A549 (cell line): ENCODE data around the gene ANXA2. TPM values are rescaled to one million over a fixed set of nuclear protein-coding genes. Genes with fewer than 3 reads are reported as not detected.

Experiments
- CHD2 ChIP-seq: fragments of 150-350 bp; IDR thresholded peaks from 2 replicates; pipeline ENCODE4 v1.6.1; 2014; ENCODE audit warnings: low read length; ENCODE audit not compliant: partially characterized antibody
- CHD4 ChIP-seq: fragments of 200-600 bp; sonication (generic); IDR thresholded peaks from 2 replicates; pipeline ENCODE4 v1.6.1; 2016; ENCODE audit warnings: antibody characterized with exemption, mild to moderate bottlenecking, borderline replicate concordance
- EHF ChIP-seq: fragments of 250-450 bp; sonication (Bioruptor Pico); IDR thresholded peaks from 2 replicates; pipeline ENCODE4 v1.5.0; 2020; ENCODE audit warnings: mild to moderate bottlenecking
- EHMT2 ChIP-seq: fragments of 200-600 bp; sonication (generic); IDR thresholded peaks from 2 replicates; pipeline ENCODE4 v1.6.1; 2016; ENCODE audit warnings: antibody characterized with exemption, low read depth, mild to moderate bottlenecking, moderate library complexity
- ESRRA ChIP-seq: fragments of 150-350 bp; IDR thresholded peaks from 2 replicates; pipeline ENCODE4 v1.6.1; 2014; ENCODE audit warnings: mild to moderate bottlenecking, low read length, borderline replicate concordance
- FOSB ChIP-seq: fragments of 250-450 bp; sonication (Bioruptor Pico); IDR thresholded peaks from 2 replicates; pipeline ENCODE4 v1.5.0; 2020; ENCODE audit warnings: mild to moderate bottlenecking, moderate library complexity
- FOXS1 ChIP-seq: fragments of 250-450 bp; sonication (Bioruptor Pico); IDR thresholded peaks from 2 replicates; pipeline ENCODE4 v1.5.0; 2020; ENCODE audit warnings: mild to moderate bottlenecking, moderate library complexity
- GATA3 ChIP-seq: IDR thresholded peaks from 2 replicates; pipeline ENCODE4 v1.6.1; 2012; ENCODE audit warnings: borderline replicate concordance
- HEYL ChIP-seq: fragments of 250-450 bp; sonication (Bioruptor Pico); IDR thresholded peaks from 2 replicates; pipeline ENCODE4 v1.8.0; 2021; ENCODE audit warnings: mild to moderate bottlenecking, moderate library complexity
- HOXB13 ChIP-seq: fragments of 250-450 bp; sonication (Bioruptor Pico); IDR thresholded peaks from 2 replicates; pipeline ENCODE4 v1.5.0; 2020; ENCODE audit warnings: low read depth, mild to moderate bottlenecking, moderate library complexity
- HOXB5 ChIP-seq: fragments of 250-450 bp; sonication (Bioruptor Pico); IDR thresholded peaks from 2 replicates; pipeline ENCODE4 v1.5.0; 2020; ENCODE audit warnings: mild to moderate bottlenecking, moderate library complexity
- MAFK ChIP-seq: fragments of 450-650 bp; IDR thresholded peaks from 2 replicates; pipeline ENCODE4 v1.6.1; 2014; ENCODE audit not compliant: partially characterized antibody
- NPAS2 ChIP-seq: fragments of 250-450 bp; sonication (Bioruptor Pico); IDR thresholded peaks from 2 replicates; pipeline ENCODE4 v1.8.0; 2022; ENCODE audit warnings: mild to moderate bottlenecking, moderate library complexity, borderline replicate concordance
- NR3C1 ChIP-seq: fragments of >200 bp; sonication (Bioruptor Twin); formaldehyde crosslinking; IDR thresholded peaks from 3 replicates; pipeline ENCODE4 v1.6.1; 2017
- PHF8 ChIP-seq: fragments of 200-600 bp; sonication (generic); IDR thresholded peaks from 2 replicates; pipeline ENCODE4 v1.6.1; 2016; ENCODE audit warnings: low read depth, mild to moderate bottlenecking, antibody characterized with exemption, moderate library complexity, borderline replicate concordance
- POLR2A ChIP-seq: IDR thresholded peaks from 2 replicates; pipeline ENCODE4 v1.6.1; 2012; ENCODE audit warnings: mild to moderate bottlenecking, low read length
- RARB ChIP-seq: fragments of 250-450 bp; sonication (Bioruptor Pico); IDR thresholded peaks from 2 replicates; pipeline ENCODE4 v1.8.0; 2021; ENCODE audit warnings: mild to moderate bottlenecking, moderate library complexity
- RCOR1 ChIP-seq: fragments of 150-350 bp; IDR thresholded peaks from 2 replicates; pipeline ENCODE4 v1.6.1; 2014; ENCODE audit warnings: antibody characterized with exemption, low read length, low read depth
- TP53 ChIP-seq: fragments of 250-450 bp; sonication (Bioruptor Pico); IDR thresholded peaks from 2 replicates; pipeline ENCODE4 v1.5.0; 2021; ENCODE audit warnings: mild to moderate bottlenecking, moderate library complexity
- ZC3H11A ChIP-seq: fragments of 450-650 bp; IDR thresholded peaks from 2 replicates; pipeline ENCODE4 v1.6.1; 2014; ENCODE audit warnings: antibody characterized with exemption, mild to moderate bottlenecking
- ZSCAN20 ChIP-seq: fragments of 250-450 bp; sonication (Bioruptor Pico); IDR thresholded peaks from 2 replicates; pipeline ENCODE4 v1.8.0; 2022; ENCODE audit warnings: mild to moderate bottlenecking, moderate library complexity
- polyA plus RNA-seq, 4 experiments: library from polyadenylated mRNA; depleted of rRNA in 3 of 4; stranded (reverse); fragments of >200 nt; fragmentation: RNase III in 1 of 4; extraction: RNeasy Plus Mini Kit Qiagen cat#74134 plus additional on column Dnase treatment in 1 of 4; gene quantifications; 2 replicates in 3 of 4; 3 replicates in 1 of 4; pipeline ENCODE4 v1.2.3, GENCODE V29; 2011 to 2017
- TF ChIP-seq, protein P1 (sequence below): fragments of 200-600 bp; sonication (generic); IDR thresholded peaks from 2 replicates; pipeline ENCODE4 v1.6.1; 2016; ENCODE audit warnings: antibody characterized with exemption, mild to moderate bottlenecking, moderate library complexity
- TF ChIP-seq, protein P2 (sequence below): fragments of 150-350 bp; IDR thresholded peaks from 2 replicates; pipeline ENCODE4 v1.6.1; 2014; ENCODE audit warnings: low read depth, mild to moderate bottlenecking, low read length
- TF ChIP-seq, protein P3 (sequence below): IDR thresholded peaks from 2 replicates; pipeline ENCODE4 v1.6.1; 2012
- TF ChIP-seq, protein P4 (sequence below): IDR thresholded peaks from 2 replicates; pipeline ENCODE4 v1.6.1; 2012
- TF ChIP-seq, protein P5 (sequence below): IDR thresholded peaks from 2 replicates; pipeline ENCODE4 v1.6.1; 2012; ENCODE audit warnings: low read depth, borderline replicate concordance

The ANXA2 gene
- polyA plus RNA-seq, 2 of the 4 experiments (the other 2 are of a cell fraction), result 4,707 to 5,746 TPM

DNA sequence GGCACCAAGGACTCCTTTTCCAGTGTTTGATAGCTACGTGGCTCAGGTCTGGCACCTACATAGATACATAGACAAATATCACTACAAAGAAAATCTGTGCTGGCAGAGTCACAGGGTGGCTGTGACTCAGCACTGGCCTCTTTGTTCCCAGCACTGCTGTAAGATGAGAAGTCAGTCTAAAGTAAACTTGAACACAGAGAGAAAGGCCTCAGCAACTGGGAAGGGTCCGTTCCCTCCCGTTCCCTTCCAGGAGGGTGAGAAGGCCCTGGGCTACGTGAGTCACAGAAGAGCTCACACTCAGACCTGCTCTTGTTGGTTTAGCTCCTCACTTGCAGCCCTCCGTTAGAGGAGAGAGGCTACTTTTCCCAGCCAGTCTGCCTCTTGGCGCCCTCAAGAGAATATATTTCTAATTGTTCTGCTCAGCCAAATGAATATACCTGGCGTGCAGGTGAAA is 23.1 kb downstream of the ANXA2 start (continued):
- TF ChIP-seq, protein P1, sequence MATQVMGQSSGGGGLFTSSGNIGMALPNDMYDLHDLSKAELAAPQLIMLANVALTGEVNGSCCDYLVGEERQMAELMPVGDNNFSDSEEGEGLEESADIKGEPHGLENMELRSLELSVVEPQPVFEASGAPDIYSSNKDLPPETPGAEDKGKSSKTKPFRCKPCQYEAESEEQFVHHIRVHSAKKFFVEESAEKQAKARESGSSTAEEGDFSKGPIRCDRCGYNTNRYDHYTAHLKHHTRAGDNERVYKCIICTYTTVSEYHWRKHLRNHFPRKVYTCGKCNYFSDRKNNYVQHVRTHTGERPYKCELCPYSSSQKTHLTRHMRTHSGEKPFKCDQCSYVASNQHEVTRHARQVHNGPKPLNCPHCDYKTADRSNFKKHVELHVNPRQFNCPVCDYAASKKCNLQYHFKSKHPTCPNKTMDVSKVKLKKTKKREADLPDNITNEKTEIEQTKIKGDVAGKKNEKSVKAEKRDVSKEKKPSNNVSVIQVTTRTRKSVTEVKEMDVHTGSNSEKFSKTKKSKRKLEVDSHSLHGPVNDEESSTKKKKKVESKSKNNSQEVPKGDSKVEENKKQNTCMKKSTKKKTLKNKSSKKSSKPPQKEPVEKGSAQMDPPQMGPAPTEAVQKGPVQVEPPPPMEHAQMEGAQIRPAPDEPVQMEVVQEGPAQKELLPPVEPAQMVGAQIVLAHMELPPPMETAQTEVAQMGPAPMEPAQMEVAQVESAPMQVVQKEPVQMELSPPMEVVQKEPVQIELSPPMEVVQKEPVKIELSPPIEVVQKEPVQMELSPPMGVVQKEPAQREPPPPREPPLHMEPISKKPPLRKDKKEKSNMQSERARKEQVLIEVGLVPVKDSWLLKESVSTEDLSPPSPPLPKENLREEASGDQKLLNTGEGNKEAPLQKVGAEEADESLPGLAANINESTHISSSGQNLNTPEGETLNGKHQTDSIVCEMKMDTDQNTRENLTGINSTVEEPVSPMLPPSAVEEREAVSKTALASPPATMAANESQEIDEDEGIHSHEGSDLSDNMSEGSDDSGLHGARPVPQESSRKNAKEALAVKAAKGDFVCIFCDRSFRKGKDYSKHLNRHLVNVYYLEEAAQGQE, result no peak
- TF ChIP-seq EHF (CRISPR knock-in tag), result no peak; the same call in 1 of the 2 replicates
- no peak for TF ChIP-seq ZC3H11A
- TF ChIP-seq, protein P2, sequence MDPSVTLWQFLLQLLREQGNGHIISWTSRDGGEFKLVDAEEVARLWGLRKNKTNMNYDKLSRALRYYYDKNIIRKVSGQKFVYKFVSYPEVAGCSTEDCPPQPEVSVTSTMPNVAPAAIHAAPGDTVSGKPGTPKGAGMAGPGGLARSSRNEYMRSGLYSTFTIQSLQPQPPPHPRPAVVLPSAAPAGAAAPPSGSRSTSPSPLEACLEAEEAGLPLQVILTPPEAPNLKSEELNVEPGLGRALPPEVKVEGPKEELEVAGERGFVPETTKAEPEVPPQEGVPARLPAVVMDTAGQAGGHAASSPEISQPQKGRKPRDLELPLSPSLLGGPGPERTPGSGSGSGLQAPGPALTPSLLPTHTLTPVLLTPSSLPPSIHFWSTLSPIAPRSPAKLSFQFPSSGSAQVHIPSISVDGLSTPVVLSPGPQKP, result no peak
- TF ChIP-seq CHD4, result no peak
- TF ChIP-seq TP53 (CRISPR knock-in tag), result peak; percentile 81; the same call in 1 of the 2 replicates
- no peak for TF ChIP-seq POLR2A
- TF ChIP-seq NR3C1, result no peak; the same call in 2 of the 3 replicates
- TF ChIP-seq ESRRA, result no peak
- TF ChIP-seq ZSCAN20 (CRISPR knock-in tag), result no peak
- no peak for TF ChIP-seq NPAS2 (CRISPR knock-in tag)
- TF ChIP-seq FOXS1 (CRISPR knock-in tag), result peak; percentile 75; the same call in 1 of the 2 replicates
- TF ChIP-seq FOSB (CRISPR knock-in tag), result no peak; the same call in none of the 2 replicates
- TF ChIP-seq, protein P3, sequence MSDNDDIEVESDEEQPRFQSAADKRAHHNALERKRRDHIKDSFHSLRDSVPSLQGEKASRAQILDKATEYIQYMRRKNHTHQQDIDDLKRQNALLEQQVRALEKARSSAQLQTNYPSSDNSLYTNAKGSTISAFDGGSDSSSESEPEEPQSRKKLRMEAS, result peak; percentile 90
- TF ChIP-seq, protein P4, sequence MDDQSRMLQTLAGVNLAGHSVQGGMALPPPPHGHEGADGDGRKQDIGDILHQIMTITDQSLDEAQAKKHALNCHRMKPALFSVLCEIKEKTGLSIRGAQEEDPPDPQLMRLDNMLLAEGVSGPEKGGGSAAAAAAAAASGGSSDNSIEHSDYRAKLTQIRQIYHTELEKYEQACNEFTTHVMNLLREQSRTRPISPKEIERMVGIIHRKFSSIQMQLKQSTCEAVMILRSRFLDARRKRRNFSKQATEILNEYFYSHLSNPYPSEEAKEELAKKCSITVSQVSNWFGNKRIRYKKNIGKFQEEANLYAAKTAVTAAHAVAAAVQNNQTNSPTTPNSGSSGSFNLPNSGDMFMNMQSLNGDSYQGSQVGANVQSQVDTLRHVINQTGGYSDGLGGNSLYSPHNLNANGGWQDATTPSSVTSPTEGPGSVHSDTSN, result peak; percentile 77; the same call in 1 of the 2 replicates
- no peak for TF ChIP-seq EHMT2
- 0 out of 2 replicates have a peak, but pooled peaks have one; percentile 17 for TF ChIP-seq HOXB5 (CRISPR knock-in tag)
- TF ChIP-seq MAFK, result peak; percentile 97
- peak; percentile 95 for TF ChIP-seq GATA3
- no peak for TF ChIP-seq RCOR1
- TF ChIP-seq, protein P5, sequence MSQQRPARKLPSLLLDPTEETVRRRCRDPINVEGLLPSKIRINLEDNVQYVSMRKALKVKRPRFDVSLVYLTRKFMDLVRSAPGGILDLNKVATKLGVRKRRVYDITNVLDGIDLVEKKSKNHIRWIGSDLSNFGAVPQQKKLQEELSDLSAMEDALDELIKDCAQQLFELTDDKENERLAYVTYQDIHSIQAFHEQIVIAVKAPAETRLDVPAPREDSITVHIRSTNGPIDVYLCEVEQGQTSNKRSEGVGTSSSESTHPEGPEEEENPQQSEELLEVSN, result peak; percentile 77; the same call in 1 of the 2 replicates
- TF ChIP-seq HEYL, result no peak
- no peak for TF ChIP-seq CHD2
- 0 out of 2 replicates have a peak, but pooled peaks have one; percentile 25 for TF ChIP-seq HOXB13
- no peak for TF ChIP-seq PHF8
- peak; percentile 14; the same call in 1 of the 2 replicates for TF ChIP-seq RARB
